Measurements from ENCODE around the gene POU2AF1.

DNA sequence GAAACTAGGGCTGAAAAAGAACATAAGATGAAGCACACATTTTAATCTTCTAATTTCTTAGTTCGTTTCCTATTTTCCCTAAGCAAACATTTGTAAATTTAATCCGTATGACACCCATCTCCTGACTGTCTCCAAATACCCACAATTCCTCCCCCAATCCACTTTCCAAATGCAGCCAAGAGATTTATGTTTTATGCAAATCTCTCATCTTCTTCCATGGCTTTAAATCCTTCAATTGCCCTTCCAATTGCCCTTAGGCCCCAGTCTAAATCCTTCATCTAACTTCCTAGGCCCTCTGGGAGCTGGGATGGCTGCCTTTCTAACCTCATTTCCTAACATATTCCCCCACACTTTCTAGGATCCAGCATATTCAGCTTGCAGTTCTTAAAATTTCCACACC, 18.0 kb upstream of the POU2AF1 start:
- TF ChIP-seq, protein P1, sequence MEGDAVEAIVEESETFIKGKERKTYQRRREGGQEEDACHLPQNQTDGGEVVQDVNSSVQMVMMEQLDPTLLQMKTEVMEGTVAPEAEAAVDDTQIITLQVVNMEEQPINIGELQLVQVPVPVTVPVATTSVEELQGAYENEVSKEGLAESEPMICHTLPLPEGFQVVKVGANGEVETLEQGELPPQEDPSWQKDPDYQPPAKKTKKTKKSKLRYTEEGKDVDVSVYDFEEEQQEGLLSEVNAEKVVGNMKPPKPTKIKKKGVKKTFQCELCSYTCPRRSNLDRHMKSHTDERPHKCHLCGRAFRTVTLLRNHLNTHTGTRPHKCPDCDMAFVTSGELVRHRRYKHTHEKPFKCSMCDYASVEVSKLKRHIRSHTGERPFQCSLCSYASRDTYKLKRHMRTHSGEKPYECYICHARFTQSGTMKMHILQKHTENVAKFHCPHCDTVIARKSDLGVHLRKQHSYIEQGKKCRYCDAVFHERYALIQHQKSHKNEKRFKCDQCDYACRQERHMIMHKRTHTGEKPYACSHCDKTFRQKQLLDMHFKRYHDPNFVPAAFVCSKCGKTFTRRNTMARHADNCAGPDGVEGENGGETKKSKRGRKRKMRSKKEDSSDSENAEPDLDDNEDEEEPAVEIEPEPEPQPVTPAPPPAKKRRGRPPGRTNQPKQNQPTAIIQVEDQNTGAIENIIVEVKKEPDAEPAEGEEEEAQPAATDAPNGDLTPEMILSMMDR (IDR thresholded peaks at IDR 0.05) = no peak
- TF ChIP-seq POLR2A (IDR thresholded peaks at IDR 0.05) = no peak

Data from esophagus squamous epithelium (tissue), 4 donors.